DND-41 (cell line): Measurements from ENCODE around the gene THRA.

Source experiments
- EZH2 ChIP-seq: IDR thresholded peaks from 3 replicates; pipeline ENCODE4 v1.6.1; 2012; ENCODE audit warnings: borderline replicate concordance, low read depth, mild to moderate bottlenecking, moderate library complexity, low read length, inconsistent platforms; ENCODE audit not compliant: severe bottlenecking
- TF ChIP-seq, protein P1 (sequence below): IDR thresholded peaks from 2 replicates; pipeline ENCODE4 v1.5.1; 2012; ENCODE audit warnings: borderline replicate concordance, low read length, moderate library complexity, mild to moderate bottlenecking; ENCODE audit not compliant: poor library complexity, severe bottlenecking; ENCODE audit errors: extremely low read depth

DNA sequence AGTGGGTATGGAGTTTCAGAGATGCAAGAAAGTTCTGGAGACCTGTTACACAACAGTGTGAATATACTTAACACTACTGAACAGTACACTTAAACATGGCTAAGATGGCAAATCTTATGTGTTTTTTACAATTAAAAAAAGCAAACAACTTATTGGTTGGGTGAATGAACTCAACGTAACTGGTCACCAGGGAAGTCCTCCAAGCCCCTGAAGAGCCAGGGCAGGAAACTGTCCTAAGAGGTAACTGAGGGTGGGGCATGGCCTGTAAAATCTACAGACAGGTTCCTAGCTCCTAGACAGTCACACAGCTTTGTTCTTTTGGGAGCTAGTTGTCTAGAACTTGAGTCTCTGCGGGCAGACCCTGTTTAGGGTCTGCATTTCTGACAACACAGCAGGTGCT lies 37.2 kb upstream of the THRA start:
- TF ChIP-seq, protein P1, sequence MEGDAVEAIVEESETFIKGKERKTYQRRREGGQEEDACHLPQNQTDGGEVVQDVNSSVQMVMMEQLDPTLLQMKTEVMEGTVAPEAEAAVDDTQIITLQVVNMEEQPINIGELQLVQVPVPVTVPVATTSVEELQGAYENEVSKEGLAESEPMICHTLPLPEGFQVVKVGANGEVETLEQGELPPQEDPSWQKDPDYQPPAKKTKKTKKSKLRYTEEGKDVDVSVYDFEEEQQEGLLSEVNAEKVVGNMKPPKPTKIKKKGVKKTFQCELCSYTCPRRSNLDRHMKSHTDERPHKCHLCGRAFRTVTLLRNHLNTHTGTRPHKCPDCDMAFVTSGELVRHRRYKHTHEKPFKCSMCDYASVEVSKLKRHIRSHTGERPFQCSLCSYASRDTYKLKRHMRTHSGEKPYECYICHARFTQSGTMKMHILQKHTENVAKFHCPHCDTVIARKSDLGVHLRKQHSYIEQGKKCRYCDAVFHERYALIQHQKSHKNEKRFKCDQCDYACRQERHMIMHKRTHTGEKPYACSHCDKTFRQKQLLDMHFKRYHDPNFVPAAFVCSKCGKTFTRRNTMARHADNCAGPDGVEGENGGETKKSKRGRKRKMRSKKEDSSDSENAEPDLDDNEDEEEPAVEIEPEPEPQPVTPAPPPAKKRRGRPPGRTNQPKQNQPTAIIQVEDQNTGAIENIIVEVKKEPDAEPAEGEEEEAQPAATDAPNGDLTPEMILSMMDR: no peak
- TF ChIP-seq EZH2: no peak
